K562 (cell line): ENCODE results near the gene PTPRG.

Experiments
- FOXJ3 ChIP-seq: sonication (generic); formaldehyde crosslinking; IDR thresholded peaks from 2 replicates; pipeline ENCODE4 v1.4.0; 2020; ENCODE audit warnings: mild to moderate bottlenecking, missing genetic modification reagents
- NR2C1 ChIP-seq, 2 experiments: fragments of 450-650 bp; IDR thresholded peaks; 2 replicates each; pipeline ENCODE4 v1.6.1; 2017; ENCODE audit warnings: mild to moderate bottlenecking in 2 of 2, antibody characterized with exemption in 1 of 2, inconsistent platforms in 1 of 2, missing compliant biosample characterization in 1 of 2, missing genetic modification characterization in 1 of 2
- POLR2A ChIP-seq: fragments of 450-650 bp; conservative IDR thresholded peaks from 2 replicates; pipeline ENCODE4 v1.6.1; 2016
- SP1 ChIP-seq: sonication (generic); formaldehyde crosslinking; IDR thresholded peaks from 2 replicates; pipeline ENCODE4 v1.8.1; 2022; ENCODE audit warnings: mild to moderate bottlenecking, missing genetic modification reagents

DNA sequence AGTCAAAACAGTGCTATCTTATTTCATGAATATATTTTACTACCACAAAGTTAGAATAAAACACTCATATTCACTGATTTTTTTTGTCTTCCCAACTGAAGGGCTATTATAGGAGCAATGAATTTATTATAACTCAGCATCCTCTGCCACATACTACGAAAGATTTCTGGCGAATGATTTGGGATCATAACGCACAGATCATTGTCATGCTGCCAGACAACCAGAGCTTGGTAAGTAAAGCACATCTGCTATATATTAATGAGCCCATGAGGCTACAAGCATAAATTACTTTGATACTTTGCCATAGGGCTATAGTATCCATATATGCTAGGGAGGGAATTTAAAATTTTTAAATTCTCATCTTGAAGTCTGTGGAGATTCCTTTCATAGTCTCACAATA is 716.1 kb downstream of the PTPRG start:
- TF ChIP-seq NR2C1 (IDR thresholded peaks at IDR 0.05) (no peak), NR2C1 (tag; IDR thresholded peaks at IDR 0.05) (no peak), POLR2A (no peak), FOXJ3 (CRISPR knock-in tag) (no peak), SP1 (no peak)
